HG02798 (cell line): ENCODE results near the gene ANKRD53.
A peak's percentile ranks its signal among the peaks of the same experiment; 100 is the strongest.

ENCODE experiments used
- ATAC-seq: cut with Tn5 transposase; IDR thresholded peaks from one replicate; pipeline ENCODE4 v1.9.1; 2021; ENCODE audit warnings: mild to moderate bottlenecking; ENCODE audit not compliant: unreplicated experiment, poor library complexity

The ANKRD53 gene

GRCh38 chr2:70978341-70979179 lies at the start of gene ANKRD53:
TSS of gene ANKRD53 (plus strand) at chr2:70978630. CDS start at chr2:70978646, 16 bp downstream.
- ATAC-seq = peak; percentile 43

DNA sequence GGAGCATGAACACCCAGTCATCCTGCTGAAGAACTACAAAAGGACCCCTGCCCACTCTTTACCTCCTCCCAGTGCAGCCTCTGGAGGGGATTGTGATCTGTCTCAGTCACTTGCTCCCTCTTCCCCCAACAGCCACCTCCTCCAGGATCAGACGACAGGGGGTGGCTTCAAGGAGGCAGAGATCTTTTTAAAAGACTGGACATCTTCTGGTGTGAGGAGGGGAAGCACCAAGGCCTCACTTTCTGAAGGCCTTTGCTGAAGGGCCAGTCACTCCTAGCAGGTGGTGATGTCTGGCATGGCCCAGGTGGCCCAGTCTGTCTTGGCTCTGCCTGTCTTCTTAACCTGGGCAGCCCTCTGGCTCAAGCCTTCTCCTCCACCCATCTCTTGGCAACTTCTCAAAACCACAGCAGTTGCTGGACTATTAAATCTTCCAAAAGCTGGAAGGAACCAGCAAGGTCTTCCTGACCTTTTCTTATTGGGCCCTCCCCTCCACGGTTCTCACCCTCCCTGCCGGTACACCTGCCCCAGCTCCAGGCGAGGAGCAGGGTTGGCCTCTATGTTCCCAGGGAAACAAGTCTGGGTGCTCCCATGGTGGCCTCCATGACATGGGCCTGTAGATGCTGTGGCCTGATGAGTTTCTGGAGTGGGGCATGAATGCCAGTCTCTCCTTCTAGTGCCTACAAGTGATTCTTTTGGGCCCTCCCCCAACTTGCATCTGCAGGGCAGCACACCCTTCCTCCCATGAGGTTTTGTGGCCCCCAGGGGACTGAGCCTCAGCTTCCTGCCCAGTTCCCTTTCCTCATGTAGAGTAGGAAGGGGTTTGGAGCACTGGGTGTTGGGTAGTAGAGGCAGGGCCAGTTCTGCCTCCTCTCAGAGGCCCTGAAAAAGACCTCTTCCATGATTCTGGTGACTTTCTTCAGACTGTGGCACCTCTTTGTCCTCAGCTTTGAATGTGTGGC lies 47.8 kb upstream of the ANKRD53 start:
- no peak for ATAC-seq

DNA sequence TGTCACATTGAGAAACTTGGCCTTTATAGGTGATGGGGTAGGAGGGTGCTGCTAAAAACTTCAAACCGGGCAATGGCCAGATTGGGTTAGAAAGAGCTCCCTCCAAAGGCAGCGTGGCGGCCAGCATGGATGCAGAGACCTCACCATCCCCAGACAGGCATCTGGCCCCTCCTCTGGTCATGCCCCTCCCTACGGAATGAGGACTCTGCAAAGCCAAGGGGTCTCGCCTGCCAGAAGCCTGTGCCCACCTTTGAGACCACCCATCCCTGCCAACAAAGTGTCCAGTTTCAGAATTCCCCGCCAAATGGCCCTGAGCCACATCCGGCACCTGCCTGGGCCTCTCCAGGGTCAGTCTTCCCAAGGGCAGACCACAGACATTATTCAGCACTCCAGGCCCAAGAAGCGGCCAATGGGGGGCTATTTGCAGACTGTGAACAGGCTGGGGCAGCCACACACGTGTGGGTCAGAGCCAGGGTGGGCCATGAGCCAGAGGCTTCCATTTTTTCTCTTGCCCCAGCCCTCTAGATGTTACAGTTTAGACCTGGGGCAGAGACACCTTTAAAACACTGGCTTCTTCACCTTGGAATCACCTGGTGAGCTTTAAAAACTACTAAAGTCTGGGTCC lies 46.9 kb upstream of the ANKRD53 start:
- ATAC-seq = no peak

- no peak for ATAC-seq
These were observed 45.7 kb upstream of the ANKRD53 start for GRCh38 chr2:70932631-70933230.

DNA sequence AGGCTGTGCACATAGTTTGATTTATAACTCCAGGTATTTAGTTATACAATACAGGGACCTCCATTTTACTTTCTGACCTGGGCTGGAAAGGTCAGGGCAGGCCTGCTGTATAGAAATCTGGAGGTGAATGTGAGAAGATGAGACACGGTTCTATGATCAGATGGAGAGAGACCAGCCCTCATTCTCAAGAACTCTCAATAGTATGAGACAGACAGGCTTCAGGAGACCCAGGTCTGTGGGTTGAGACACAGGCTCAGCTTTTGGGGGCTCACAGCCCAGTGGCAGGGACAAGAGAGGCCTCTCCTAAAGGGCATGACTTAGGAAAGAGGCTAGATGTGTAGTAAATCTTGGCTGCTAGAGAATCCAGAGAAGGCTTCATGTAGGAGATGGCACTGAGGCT lies 43.4 kb upstream of the ANKRD53 start:
- ATAC-seq = no peak

DNA sequence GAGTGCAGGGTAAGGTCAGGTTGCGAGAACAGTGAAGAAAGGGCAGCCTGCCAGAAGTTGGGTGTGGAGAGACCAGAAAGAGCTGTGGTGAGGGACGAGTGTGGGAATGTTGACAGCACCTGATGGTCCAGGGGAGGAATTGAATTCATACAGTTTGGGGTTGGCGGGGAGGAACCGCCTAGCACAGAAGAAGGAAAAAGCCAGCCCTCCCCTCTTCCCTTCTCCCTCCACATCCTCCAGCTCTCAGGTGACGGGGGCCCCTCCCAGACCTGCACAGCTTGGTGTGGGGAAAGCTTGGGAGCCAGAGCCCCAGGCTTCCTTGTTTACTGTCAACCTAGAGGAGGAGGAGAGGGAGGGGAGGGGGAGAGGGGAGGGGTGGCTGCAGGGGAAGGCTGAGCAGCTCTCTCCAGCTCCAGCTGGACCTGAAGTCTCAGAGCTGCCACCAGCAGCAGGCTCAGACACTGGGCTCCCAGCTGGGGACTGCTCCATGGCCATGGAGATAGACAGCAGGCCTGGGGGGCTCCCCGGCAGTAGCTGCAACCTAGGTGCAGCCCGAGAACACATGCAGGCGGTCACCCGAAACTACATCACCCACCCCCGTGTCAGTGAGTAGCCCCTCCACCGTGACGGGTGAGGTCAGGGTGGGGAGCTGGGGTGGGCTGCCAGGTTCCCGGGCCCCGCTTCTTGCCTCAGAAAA lies 42.8 kb upstream of the ANKRD53 start, which contains the start of gene ATP6V1B1:
TSS of gene ATP6V1B1 (plus strand) at position 433 of the 697 bp plus-strand sequence. CDS start at position 488, 55 bp downstream.
- ATAC-seq = no peak

DNA sequence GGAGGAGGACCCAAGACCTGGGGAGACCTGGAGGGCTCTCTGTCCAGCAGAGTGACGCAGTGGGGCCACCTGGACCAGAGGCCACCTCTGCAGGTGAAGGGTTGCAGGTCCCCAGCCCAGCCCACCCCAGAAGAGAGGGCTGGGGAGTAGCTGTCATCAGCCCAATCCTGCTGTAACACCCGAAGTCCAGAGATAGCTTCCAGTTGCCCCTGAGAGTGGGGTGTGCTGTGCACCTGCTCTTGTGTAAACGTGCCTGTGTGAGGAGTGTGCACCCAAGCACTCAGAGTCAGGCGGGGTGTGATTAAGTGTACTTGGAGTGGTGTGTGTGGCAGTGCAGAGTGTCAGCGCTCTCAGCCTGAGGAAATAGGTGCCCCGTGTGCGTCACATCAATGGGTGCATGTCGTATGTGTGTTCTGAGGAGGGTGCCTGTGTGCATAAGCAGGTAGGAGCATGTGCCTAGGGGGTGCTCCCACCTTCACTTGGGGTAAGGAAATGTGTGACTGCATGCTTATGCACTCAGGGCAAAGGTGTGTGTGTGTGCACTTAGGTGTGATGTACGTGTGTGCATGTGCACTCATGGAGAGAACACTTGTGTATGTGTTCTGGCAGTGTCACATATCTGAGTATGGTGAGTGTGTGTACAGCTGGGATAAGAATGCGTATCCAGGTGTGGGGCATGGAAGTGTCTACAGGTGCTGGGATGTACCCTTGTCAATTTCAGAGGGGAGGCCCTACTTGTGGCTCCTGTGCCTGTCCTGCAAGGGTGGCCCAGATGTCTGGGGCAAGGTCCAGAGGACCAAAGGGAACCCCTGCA lies 42.1 kb upstream of the ANKRD53 start:
- ATAC-seq = no peak

- ATAC-seq = no peak
These were observed 41.2 kb upstream of the ANKRD53 start for GRCh38 chr2:70936979-70937811.

DNA sequence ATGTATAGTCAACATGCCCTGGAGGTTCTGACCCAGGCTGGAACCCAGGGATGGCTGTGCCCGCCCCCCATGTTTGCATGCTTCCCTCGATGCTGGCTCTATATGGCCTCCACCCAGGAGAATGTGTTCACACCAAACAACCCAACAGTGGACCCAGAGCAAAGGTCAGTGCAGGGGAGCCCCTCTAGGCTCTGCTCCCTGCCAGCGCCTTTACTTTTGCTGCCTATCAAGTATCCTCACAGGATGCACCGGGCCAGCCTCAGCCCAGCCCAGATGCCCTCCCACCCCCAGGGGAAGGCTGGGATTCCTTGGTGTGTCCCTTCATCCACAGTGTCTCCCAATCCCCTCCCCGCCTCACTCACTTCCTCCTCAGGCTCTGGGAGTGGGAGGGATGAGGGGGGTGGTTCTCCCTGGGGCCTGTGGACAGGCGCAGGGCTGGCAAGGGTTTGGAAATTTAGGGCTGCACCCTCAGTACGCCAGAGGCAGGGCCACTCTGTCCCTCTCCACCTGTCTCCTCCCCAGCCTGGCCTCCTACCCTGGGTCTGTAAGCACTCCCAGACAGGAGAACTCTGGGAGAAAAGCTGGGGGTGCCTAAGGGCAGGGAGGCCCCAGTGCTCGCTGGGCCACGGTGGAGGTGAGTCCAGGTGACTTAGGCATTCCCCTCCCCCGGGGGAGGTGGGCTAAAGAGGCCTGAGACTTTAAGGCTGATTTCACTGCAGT lies 40.4 kb upstream of the ANKRD53 start:
- ATAC-seq = no peak

- no peak for ATAC-seq
These were observed 39.9 kb upstream of the ANKRD53 start for GRCh38 chr2:70938586-70938950.

GRCh38 chr2:70939001-70939838 lies 39.2 kb upstream of the ANKRD53 start:
- ATAC-seq = no peak

DNA sequence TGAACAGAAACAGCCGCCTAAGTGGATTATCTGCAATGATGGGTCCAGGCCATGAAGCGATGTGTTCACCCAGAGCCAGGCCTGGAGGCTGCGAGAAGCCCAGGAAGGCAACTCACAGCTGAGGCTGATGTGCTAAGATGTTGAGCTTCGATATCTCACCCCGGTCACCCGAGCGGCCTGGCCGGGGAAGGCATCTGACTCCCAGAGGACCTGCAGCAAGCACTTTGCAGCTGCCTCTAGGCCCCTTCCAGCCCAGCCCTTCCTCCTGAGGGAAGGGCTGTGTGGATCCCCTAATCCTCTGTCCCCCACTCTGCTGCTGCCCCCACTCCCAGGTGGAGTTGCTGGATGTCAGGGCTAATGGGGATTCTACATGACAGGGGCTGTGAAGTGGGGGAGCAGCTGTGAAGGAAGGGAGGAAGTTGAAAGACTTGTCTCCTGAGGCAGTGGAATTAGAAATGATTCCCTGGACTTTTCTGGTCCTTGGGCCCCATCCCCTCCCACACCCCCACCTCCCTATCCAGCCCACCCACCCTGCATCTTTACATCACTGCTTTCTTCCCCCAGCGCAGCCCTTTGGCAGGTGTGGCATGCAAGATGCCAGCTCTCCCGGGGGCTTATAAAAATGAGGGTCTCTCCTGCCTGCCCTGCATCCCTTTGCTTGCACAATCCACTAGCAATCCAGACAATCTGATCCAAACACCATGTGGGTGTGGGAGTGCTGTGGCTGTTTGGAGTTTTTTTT lies 38.4 kb upstream of the ANKRD53 start:
- ATAC-seq = no peak

DNA sequence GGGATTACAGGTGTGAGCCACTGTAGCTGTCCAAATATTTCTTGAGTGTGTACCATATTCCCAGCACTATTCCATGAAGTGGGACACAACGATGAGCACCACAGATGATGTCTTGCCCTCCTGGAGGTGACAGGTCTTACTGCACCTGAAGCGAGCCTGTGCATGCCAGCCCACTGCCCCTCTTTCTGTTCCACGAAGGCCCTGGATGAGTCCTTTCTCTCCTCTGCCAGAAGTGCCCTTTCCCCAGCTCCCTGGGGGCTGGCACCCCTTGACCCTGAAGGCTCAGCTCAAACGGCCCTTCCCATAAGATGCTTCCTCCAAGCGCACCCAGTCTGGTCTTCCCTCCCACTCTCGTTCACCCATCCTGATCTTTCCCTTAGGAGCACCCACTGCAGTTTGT lies 37.2 kb upstream of the ANKRD53 start:
- ATAC-seq = no peak

DNA sequence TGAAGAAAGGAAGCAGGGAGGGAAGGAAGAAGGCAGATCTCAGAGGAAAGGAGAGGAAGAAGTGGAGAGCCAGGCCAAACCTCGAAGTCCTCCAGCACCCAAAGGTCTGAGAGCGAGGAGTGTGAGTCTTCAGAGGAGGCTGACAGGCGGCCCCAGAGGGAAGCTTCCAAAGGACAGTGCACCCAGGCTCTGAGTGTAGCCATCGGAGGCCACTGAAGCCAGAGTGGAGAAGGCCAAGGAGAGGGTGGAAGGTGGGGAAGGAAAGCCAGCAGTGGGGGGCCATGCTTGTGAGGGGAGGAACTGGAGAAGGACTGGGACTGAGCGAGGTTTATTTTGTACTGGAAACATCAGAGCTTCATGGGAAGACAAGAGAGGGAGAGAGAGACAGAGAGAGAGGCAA lies 36.7 kb upstream of the ANKRD53 start:
- no peak for ATAC-seq

DNA sequence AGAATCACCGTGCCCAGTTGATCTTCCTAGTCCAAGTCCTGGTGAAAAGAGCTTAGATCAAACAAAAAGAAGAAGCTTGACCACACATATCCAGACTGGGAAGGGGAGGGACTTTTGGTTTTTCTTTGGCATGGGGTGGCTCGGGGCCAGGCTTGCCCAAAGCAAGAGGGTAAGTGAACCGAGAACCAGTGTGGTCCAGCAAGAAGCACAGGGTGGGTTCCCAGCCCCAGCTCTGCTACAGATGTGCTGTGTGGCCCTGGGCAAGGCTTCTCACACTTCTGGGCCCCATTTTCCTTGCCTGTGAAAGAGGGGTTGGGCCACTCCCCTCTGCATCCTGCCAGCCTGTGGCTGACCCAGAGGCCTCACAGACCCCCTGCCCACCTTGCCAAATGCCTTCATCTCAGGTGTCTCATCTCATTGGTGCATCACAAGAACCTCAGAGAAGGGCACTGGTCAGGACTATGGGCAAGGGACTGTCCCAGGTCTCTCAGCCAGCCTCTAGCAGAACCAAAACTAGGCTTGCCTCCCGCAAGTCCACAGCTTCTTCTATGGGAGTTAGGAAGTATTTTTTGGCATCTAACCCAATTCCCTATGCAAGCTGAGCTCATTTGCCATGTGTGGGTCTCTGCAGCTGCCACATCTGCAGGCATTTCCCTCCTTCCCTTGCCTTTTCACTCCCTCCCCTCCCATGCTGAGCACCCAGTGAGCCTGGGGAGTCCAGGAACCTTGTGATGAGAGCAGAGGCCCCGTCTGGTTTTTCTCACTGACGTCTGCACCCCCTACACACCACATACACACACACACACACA lies 35.8 kb upstream of the ANKRD53 start:
- ATAC-seq = no peak
